Endodermal cell (in vitro differentiated cells): ENCODE results near the gene CD69. TPM values are rescaled to one million over a fixed set of nuclear protein-coding genes. Genes with fewer than 3 reads are reported as not detected.
"Not testable (repeated sequence)": the region's sequence is repeated elsewhere in the genome, so short reads cannot be mapped to it uniquely, and the experiment has no call there.

Source experiments
- DNase-seq: peaks from one replicate; pipeline ENCODE4 v3.0.0-alpha.2; 2017
- H3K27ac ChIP-seq: 2 replicates; pipeline ENCODE4 v1.5.1; 2013; ENCODE audit warnings: mild to moderate bottlenecking, low read depth, low read length, moderate library complexity
- H3K27me3 ChIP-seq: 2 replicates; pipeline ENCODE4 v1.6.1; 2013; ENCODE audit warnings: mild to moderate bottlenecking, low read length, moderate library complexity; ENCODE audit not compliant: insufficient read depth, control insufficient read depth, poor library complexity, severe bottlenecking
- H3K36me3 ChIP-seq: 2 replicates; pipeline ENCODE4 v1.7.0; 2013; ENCODE audit warnings: mild to moderate bottlenecking, low read length, moderate library complexity; ENCODE audit not compliant: control insufficient read depth, insufficient read depth
- H3K4me1 ChIP-seq: one replicate; pipeline ENCODE4 v1.7.0; 2013; ENCODE audit warnings: low read length; ENCODE audit not compliant: control insufficient read depth, insufficient read depth
- H3K4me3 ChIP-seq: 2 replicates; pipeline ENCODE4 v1.5.1; 2013; ENCODE audit warnings: mild to moderate bottlenecking, low read length, moderate library complexity
- H3K9ac ChIP-seq: 2 replicates; pipeline ENCODE4 v1.6.1; 2013; ENCODE audit warnings: mild to moderate bottlenecking, low read length, moderate library complexity; ENCODE audit not compliant: poor library complexity, severe bottlenecking; ENCODE audit errors: extremely low read depth
- H3K9me3 ChIP-seq: 2 replicates; pipeline ENCODE4 v1.6.1; 2013; ENCODE audit warnings: mild to moderate bottlenecking, low read length, moderate library complexity; ENCODE audit not compliant: control insufficient read depth
- H3K27ac Mint-ChIP-seq: 2 replicates; pipeline ENCODE4 v1.8.0; 2020; ENCODE audit warnings: mixed read lengths
- H3K27me3 Mint-ChIP-seq: 2 replicates; pipeline ENCODE4 v1.8.0; 2021; ENCODE audit warnings: mild to moderate bottlenecking, mixed read lengths; ENCODE audit not compliant: insufficient read depth
- H3K36me3 Mint-ChIP-seq: 2 replicates; pipeline ENCODE4 v1.8.0; 2020; ENCODE audit warnings: low read depth, mixed read lengths
- H3K4me1 Mint-ChIP-seq: 2 replicates; pipeline ENCODE4 v1.8.0; 2020; ENCODE audit warnings: mixed read lengths
- H3K4me3 Mint-ChIP-seq: 2 replicates; pipeline ENCODE4 v1.8.0; 2020; ENCODE audit warnings: mild to moderate bottlenecking, moderate library complexity, mixed read lengths
- H3K9me3 Mint-ChIP-seq: 2 replicates; pipeline ENCODE4 v1.8.0; 2020; ENCODE audit warnings: mild to moderate bottlenecking, mixed read lengths
- WGBS, 2 experiments: methylation state at CpG; one replicate each; pipeline versions ENCODE4 v1.1.5 to v1.1.7; 2013; ENCODE audit warnings: missing lambda C conversion rate in 2 of 2, mixed read lengths in 1 of 2; ENCODE audit not compliant: insufficient coverage in 1 of 2, insufficient read length in 1 of 2; 5-methylcytosine and 5-hydroxymethylcytosine counted together
- total RNA-seq, 2 donors: library from RNA; stranded (reverse); fragmentation: NEBNext Ultra II Directional in 1 of 2; extraction: Animal tissue kit (Norgen Biotek cat#: 25700) in 1 of 2; gene quantifications; 2 replicates in 1 of 2; 3 replicates in 1 of 2; pipeline ENCODE4 v1.2.1, GENCODE V29; 2021
- TF ChIP-seq, protein P1 (sequence below): fragments of 200-600 bp; sonication (generic); conservative IDR thresholded peaks from 2 replicates; pipeline ENCODE4 v1.5.0; 2021; ENCODE audit warnings: antibody characterized with exemption, mild to moderate bottlenecking

Gene CD69
- total RNA-seq, 2 donors from 2014 or later, result not detected

DNA sequence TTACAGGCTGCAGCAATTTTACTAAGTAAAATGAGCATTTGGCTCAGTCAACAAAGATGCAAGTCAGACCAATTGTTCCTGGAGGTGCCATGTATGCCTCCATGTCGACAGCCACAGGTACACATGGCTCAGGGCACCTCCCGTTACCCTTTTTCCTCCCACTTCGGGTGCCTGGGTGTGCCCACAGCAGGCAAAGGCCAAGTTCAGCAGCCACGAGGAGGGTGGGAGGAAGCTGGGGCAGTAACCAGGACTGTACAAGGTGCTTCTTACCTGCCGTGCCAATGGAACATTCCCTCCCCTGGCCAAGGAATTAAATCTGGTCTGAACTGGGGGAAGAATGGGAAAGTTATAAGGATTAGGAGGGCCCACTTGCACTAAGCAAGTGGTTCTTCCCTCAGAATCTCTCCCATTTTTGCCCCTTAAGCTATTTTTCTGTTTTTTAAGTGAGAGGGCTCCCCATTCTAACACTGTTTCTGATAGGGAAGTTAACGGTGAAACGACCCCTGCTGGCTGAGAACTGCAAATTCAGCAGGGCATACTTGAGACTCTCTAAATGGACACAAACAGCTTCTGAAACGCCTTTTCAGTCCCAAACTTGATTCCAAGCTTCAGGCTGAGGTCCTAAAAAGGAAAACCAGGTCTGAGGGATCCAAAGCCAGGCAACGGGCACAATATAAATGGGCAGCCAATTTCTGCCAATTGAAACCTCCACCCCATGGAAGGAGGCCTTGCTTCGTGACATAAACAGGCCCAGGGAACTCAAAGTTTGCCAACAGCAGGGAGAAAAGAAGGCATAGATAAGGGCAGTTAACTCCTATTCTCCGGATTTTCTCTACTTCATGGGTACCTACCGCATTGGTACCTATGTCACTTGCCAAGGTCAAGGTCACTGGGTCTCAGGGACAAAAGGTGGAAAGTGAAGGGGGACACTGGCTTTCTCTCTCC lies 52.6 kb downstream of the CD69 start:
- no peak overlapping the region for H3K4me3 ChIP-seq
- Mint-ChIP-seq H3K27ac (no peak overlapping the region), H3K27me3 (no peaks in the 10 kb centered on the region), H3K9me3 (peaks cover 18% of the 10 kb centered on the region), H3K4me3 (no peak overlapping the region), H3K4me1 (peaks cover 23% of the 10 kb centered on the region), H3K36me3 (no peaks in the 10 kb centered on the region)
- WGBS, 2 experiments, result 65 to 68% methylated on average over 6 to 12 of the region's 12 CpGs
- H3K9me3 ChIP-seq, result peaks cover 4% of the 10 kb centered on the region
- H3K27ac ChIP-seq, result no peak overlapping the region
- TF ChIP-seq, protein P1, sequence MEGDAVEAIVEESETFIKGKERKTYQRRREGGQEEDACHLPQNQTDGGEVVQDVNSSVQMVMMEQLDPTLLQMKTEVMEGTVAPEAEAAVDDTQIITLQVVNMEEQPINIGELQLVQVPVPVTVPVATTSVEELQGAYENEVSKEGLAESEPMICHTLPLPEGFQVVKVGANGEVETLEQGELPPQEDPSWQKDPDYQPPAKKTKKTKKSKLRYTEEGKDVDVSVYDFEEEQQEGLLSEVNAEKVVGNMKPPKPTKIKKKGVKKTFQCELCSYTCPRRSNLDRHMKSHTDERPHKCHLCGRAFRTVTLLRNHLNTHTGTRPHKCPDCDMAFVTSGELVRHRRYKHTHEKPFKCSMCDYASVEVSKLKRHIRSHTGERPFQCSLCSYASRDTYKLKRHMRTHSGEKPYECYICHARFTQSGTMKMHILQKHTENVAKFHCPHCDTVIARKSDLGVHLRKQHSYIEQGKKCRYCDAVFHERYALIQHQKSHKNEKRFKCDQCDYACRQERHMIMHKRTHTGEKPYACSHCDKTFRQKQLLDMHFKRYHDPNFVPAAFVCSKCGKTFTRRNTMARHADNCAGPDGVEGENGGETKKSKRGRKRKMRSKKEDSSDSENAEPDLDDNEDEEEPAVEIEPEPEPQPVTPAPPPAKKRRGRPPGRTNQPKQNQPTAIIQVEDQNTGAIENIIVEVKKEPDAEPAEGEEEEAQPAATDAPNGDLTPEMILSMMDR, result peak; percentile 100
- no peaks in the 10 kb centered on the region for H3K27me3 ChIP-seq
- H3K4me1 ChIP-seq, result peaks cover 7% of the 10 kb centered on the region
- peak; percentile 87 for DNase-seq
- H3K36me3 ChIP-seq, result no peaks in the 10 kb centered on the region
- no peak overlapping the region for H3K9ac ChIP-seq

- H3K36me3 Mint-ChIP-seq, result no peaks in the 10 kb centered on the region
- H3K36me3 ChIP-seq, result no peaks in the 10 kb centered on the region
- no peak overlapping the region for H3K27ac ChIP-seq
- no peak overlapping the region for H3K4me3 Mint-ChIP-seq
- TF ChIP-seq, protein P1, result no peak
- H3K27me3 Mint-ChIP-seq, result peaks cover 3% of the 10 kb centered on the region
- peaks cover 23% of the 10 kb centered on the region for H3K4me1 Mint-ChIP-seq
- DNase-seq, result no peak
- H3K27ac Mint-ChIP-seq, result no peak overlapping the region
- peaks cover 23% of the 10 kb centered on the region for H3K9me3 Mint-ChIP-seq
- H3K9me3 ChIP-seq, result peaks cover 4% of the 10 kb centered on the region
- H3K27me3 ChIP-seq, result no peaks in the 10 kb centered on the region
- no peak overlapping the region for H3K4me3 ChIP-seq
- H3K4me1 ChIP-seq, result peaks cover 7% of the 10 kb centered on the region
- no peak overlapping the region for H3K9ac ChIP-seq
Observed at GRCh38 chr12:9707356-9707755, 53.3 kb downstream of the CD69 start.

DNA sequence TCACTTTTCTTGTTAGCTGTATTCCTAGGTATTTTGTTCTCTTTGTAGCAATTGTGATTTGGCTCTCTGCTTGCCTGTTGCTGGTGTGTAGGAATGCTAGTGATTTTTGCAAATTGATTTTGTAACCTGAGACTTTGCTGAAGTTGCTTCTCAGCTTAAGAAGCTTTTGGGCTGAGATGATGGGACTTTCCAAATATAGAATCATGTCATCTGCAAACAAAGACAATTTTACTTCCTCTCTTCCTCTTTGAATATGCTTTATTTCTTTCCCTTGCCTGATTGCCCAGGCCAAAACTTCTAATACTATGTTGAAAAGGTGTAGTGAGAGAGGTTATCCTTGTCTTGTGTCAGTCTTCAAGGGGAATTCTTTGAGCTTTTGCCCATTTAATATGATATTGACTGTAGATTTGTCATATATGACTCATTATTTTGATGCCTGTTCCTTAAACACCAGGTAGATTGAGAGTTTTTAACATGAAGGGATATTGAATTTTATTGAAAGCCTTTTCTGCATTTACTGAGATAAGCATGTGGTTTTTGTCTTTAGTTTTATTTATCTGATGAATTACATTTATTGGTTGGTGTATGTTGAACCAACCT lies 54.5 kb downstream of the CD69 start:
- TF ChIP-seq, protein P1, result no peak
- H3K9ac ChIP-seq, result no peak overlapping the region
- no peaks in the 10 kb centered on the region for H3K27me3 ChIP-seq
- Mint-ChIP-seq H3K36me3 (no peaks in the 10 kb centered on the region), H3K4me1 (peaks cover 16% of the 10 kb centered on the region), H3K27me3 (peaks cover 8% of the 10 kb centered on the region), H3K27ac (no peak overlapping the region), H3K4me3 (no peak overlapping the region), H3K9me3 (peaks cover 33% of the 10 kb centered on the region)
- no peak for DNase-seq
- peaks cover 7% of the 10 kb centered on the region for H3K4me1 ChIP-seq
- H3K27ac ChIP-seq, result no peak overlapping the region
- peaks cover 4% of the 10 kb centered on the region for H3K9me3 ChIP-seq
- no peak overlapping the region for H3K4me3 ChIP-seq
- H3K36me3 ChIP-seq, result no peaks in the 10 kb centered on the region

GRCh38 chr12:9704561-9704960 lies 56.1 kb downstream of the CD69 start:
- not testable (repeated sequence) for H3K27ac Mint-ChIP-seq, H3K27me3 ChIP-seq, DNase-seq, H3K36me3 Mint-ChIP-seq, H3K4me1 ChIP-seq, H3K4me1 Mint-ChIP-seq, H3K27ac ChIP-seq, H3K9me3 ChIP-seq, H3K36me3 ChIP-seq, H3K4me3 Mint-ChIP-seq, H3K9ac ChIP-seq, H3K27me3 Mint-ChIP-seq, H3K4me3 ChIP-seq
- 91% methylated on average over 5 of the region's 5 CpGs; no CpG with 5 or more reads in 1 of the 2 experiments for WGBS, 2 experiments
- peaks cover 39% of the 10 kb centered on the region for H3K9me3 Mint-ChIP-seq
